Thymus (tissue), 14 donors: Measurements from ENCODE around the gene COL15A1. TPM values are rescaled to one million over a fixed set of nuclear protein-coding genes. Genes with fewer than 3 reads are reported as not detected.
A peak's percentile ranks its signal among the peaks of the same experiment; 100 is the strongest.
"Not testable (repeated sequence)": the region's sequence is repeated elsewhere in the genome, so short reads cannot be mapped to it uniquely, and the experiment has no call there.

Experiments
- DNase-seq, 9 donors: peaks; one replicate each; pipeline ENCODE4 v3.0.0-alpha.2; 2013; ENCODE audit warnings: low spot score in 9 of 9, low read depth in 6 of 9, missing footprints in 1 of 9
- H3K27ac ChIP-seq, 2 donors: one replicate each; pipeline ENCODE4 v1.5.1; 2013; ENCODE audit warnings: control low read depth in 1 of 2, low read depth in 1 of 2, low read length in 1 of 2, mild to moderate bottlenecking in 1 of 2, moderate library complexity in 1 of 2
- H3K27me3 ChIP-seq, 2 donors: one replicate each; pipeline ENCODE4 v1.5.1; 2013; ENCODE audit warnings: low read length in 1 of 2; ENCODE audit not compliant: control insufficient read depth in 2 of 2, insufficient read depth in 1 of 2
- H3K36me3 ChIP-seq, 2 donors: one replicate each; pipeline ENCODE4 v1.5.1; 2013; ENCODE audit warnings: low read length in 1 of 2, mild to moderate bottlenecking in 1 of 2, moderate library complexity in 1 of 2; ENCODE audit not compliant: control insufficient read depth in 2 of 2, insufficient read depth in 2 of 2
- H3K4me1 ChIP-seq, 2 donors: one replicate each; pipeline ENCODE4 v1.5.1; 2013; ENCODE audit warnings: low read length in 2 of 2; ENCODE audit not compliant: control insufficient read depth in 2 of 2, insufficient read depth in 2 of 2
- H3K4me3 ChIP-seq, 2 donors: one replicate each; pipeline ENCODE4 v1.5.1; 2013; ENCODE audit warnings: low read length in 2 of 2, control low read depth in 1 of 2, mild to moderate bottlenecking in 1 of 2
- H3K9me3 ChIP-seq, 2 donors: one replicate each; pipeline ENCODE4 v1.5.1; 2013; ENCODE audit warnings: low read length in 1 of 2, mild to moderate bottlenecking in 1 of 2; ENCODE audit not compliant: control insufficient read depth in 2 of 2, insufficient read depth in 1 of 2
- WGBS: extraction: QIAGEN DNeasy Blood & Tissue Kit; methylation state at CpG from one replicate; pipeline ENCODE4 v1.1.7; 2013; 5-methylcytosine and 5-hydroxymethylcytosine counted together
- long read RNA-seq, 10 donors: transcript quantifications; one replicate each; lab custom pipeline, GENCODE V29; 2026
- polyA plus RNA-seq: library from polyadenylated mRNA; stranded (reverse); fragments of 200-250 nt; gene quantifications from one replicate; pipeline ENCODE4 v1.2.3, GENCODE V29; 2013
- total RNA-seq: library from RNA; stranded (reverse); fragments of 120-200 nt; gene quantifications from one replicate; pipeline ENCODE4 v1.2.4, GENCODE V29; 2013
- donor health status: healthy.

The COL15A1 gene
- 13.2 TPM for total RNA-seq
- 3.8 TPM for polyA plus RNA-seq
- long read RNA-seq, donor 1 = 0 reads
- long read RNA-seq, donor 2 = 0 reads
- long read RNA-seq, donor 3, full-length matches to known transcripts = 1 of 14 reads
- long read RNA-seq, donor 3, partial matches to known transcripts = 13 of 14 reads
- long read RNA-seq, donor 3, other reads (novel, unspliced or antisense) = 0 of 14 reads
- long read RNA-seq, donor 4 = 0 reads
- long read RNA-seq, donor 5, full-length matches to known transcripts = 5 of 5 reads
- long read RNA-seq, donor 5, partial matches to known transcripts = 0 of 5 reads
- long read RNA-seq, donor 5, other reads (novel, unspliced or antisense) = 0 of 5 reads
- long read RNA-seq, donor 6, partial matches to known transcripts = 0 of 1 reads
- long read RNA-seq, donor 6, other reads (novel, unspliced or antisense) = 0 of 1 reads
- long read RNA-seq, donor 7, partial matches to known transcripts = 0 of 2 reads
- long read RNA-seq, donor 7, other reads (novel, unspliced or antisense) = 0 of 2 reads
- long read RNA-seq, donor 8, partial matches to known transcripts = 16 of 16 reads
- long read RNA-seq, donor 8, other reads (novel, unspliced or antisense) = 0 of 16 reads
- long read RNA-seq, donor 9 = 0 reads
- long read RNA-seq, donor 10 = 0 reads

DNA sequence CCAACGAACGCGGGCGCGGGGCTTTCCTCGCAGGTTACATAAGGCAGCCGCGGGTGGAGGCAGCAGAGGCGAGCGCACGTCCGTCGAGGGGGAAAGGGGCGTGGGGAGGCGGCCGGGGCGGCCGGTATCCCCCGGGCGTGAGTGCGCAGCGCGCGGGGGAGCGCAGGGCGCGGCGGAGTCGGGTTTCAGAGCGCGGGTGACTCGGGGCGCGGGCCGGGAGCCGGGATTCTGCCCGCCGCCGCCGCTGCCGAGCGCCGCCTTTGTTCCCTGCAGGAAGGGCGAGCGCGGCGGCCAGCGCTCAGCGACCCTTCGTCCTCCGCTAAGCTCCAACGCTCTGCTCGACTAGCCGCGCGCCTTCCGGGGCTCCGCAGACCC is at the start of gene COL15A1:
Gene COL15A1 (plus strand): TSS at position 226 of the 375 bp plus-strand sequence. CDS start 155 bp downstream, outside the sequence.
- 3% methylated on average over 58 of the region's 58 CpGs for WGBS
- Histone ChIP-seq H3K9me3 (no peaks in the 10 kb centered on the region), H3K4me1 (peaks cover 0 to 4% of the 10 kb centered on the region in 2 donors), H3K36me3 (no peaks in the 10 kb centered on the region), H3K27ac (no peak within 1 kb of the TSS), H3K4me3 (peak within 1 kb of the TSS in 1 of 2 donors; percentile 10), H3K27me3 (peaks cover 41 to 76% of the 10 kb centered on the region in 2 donors)
- DNase-seq = no peak

DNA sequence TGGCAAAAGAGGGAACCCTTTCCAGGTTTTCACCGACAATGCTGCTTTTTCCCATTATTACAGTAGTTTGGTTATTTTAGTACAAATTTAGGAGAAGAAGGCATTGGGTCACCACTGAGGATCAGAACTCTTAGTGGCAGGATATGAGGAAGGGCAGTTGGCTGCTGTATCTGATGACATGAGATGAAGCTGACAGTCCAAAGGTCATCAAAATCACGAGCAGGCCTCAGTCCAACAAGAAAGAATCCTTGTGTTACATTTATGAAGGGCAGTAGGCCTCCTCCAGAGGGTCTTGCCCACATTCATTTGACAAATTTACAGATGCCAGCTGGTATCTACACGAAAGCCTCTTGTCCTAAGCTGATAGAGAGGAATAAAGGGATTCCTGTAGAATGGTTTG is 49.5 kb upstream of the COL15A1 start:
- H3K36me3 ChIP-seq = no peaks in the 10 kb centered on the region
- H3K27ac ChIP-seq = no peak overlapping the region
- H3K4me1 ChIP-seq = no peaks in the 10 kb centered on the region
- H3K27me3 ChIP-seq = peaks cover 0 to 2% of the 10 kb centered on the region in 2 donors
- no peaks in the 10 kb centered on the region for H3K9me3 ChIP-seq
- DNase-seq = no peak
- 90% methylated on average over 3 of the region's 3 CpGs for WGBS
- no peak overlapping the region for H3K4me3 ChIP-seq

DNA sequence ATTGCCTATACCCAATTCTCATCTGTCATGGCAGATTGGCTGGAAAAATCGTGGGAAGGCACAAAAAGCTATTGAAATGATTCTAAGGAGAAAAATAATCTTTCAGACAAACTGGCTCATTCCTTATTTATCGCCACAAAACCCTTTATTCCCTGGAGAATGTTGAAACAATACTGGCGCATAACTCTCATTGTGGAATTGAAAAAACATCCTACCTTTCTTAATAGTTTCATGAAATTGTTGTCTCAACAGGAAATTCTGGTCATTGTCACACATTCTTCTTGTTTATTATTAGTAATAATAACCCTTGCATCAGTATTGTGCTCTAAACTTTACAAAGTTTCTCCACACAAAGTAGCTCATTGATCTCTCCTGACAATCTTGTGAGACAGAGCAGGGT is 48.9 kb upstream of the COL15A1 start:
- 89% methylated on average over 3 of the region's 3 CpGs for WGBS
- H3K27ac ChIP-seq = no peak overlapping the region

DNA sequence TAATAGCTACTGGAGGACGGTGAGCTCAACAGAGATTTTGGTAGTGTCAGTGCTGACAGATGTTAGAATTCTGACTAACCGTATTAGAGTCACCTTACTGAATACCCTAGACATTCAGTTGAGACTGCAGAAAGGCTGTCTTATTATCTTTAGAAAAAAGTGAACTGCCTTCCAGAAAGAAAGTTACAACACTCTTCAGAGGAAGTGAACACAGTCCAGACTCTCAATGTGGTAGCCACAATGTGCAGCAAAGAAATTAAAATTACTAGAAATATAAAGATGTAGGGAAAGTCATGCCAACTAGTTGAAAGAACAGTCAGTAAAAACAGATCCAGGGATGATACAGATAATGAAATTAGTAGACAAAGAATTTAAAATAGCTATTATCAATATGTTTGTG is 47.1 kb upstream of the COL15A1 start:
- DNase-seq = no peak
- H3K4me1 ChIP-seq = no peaks in the 10 kb centered on the region
- over 99% methylated on average over 2 of the region's 2 CpGs for WGBS
- H3K27me3 ChIP-seq = peaks cover 0 to 2% of the 10 kb centered on the region in 2 donors
- no peak overlapping the region for H3K27ac ChIP-seq
- no peaks in the 10 kb centered on the region for H3K9me3 ChIP-seq
- H3K4me3 ChIP-seq = no peak overlapping the region
- no peaks in the 10 kb centered on the region for H3K36me3 ChIP-seq

More for the DNA sequence above, 48.9 kb upstream of the COL15A1 start:
- Histone ChIP-seq H3K27me3 (peaks cover 0 to 2% of the 10 kb centered on the region in 2 donors), H3K36me3 (no peaks in the 10 kb centered on the region), H3K9me3 (no peaks in the 10 kb centered on the region), H3K4me1 (no peaks in the 10 kb centered on the region), H3K4me3 (no peak overlapping the region)
- no peak for DNase-seq

DNA sequence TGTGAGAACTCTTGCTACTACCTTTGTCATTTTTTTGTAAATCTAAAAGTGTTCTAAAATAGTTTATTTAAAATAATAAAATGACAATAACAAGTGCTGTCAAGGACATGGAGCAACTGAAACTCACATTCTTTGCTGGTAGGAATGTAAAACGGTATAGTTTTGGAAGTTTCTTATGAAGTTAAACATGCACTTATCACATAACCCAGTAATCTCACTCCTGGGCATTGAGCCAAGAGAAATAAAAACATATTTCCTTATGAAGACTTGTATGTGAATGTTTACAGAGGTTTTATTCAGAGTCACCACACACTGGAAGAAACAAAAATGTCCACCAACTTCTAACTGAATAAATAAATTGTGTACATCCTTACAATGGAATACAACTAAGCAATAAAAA is 46.0 kb upstream of the COL15A1 start:
- DNase-seq = no peak
- 90% methylated on average over 1 of the region's 1 CpG for WGBS
- no peak overlapping the region for H3K27ac ChIP-seq
- no peaks in the 10 kb centered on the region for H3K9me3 ChIP-seq
- peaks cover 0 to 2% of the 10 kb centered on the region in 2 donors for H3K27me3 ChIP-seq
- H3K36me3 ChIP-seq = no peaks in the 10 kb centered on the region
- no peak overlapping the region for H3K4me3 ChIP-seq
- H3K4me1 ChIP-seq = no peaks in the 10 kb centered on the region

DNA sequence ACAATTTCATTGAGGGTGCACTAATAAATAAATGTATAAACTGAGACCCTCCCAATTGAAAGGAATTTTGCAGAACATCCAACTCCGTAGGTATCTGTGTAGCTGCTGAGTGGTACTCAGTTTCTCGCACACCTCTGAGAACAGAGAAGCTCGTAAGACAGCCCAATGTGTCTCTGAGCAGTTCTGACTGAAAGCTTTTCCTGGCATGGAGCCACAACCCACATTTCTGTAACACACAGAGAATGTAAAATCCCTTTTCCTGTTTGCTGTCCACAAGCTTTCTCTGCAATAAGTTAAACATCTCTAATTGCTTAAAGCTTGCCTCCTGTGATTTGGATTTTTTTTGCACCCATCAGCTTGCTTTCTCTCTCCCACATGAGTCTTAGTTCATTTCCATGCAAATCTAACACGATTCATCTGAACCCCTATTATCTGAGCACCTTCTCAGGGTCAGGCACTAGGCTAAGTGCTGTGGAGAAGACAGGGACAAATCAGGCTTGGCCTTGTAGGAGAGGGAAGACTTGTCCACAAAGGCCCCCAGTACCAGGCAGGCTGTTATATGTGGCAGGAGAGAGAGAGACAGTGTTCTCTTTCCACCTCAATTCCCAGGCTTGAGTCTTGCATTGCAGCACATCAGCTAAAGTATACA is 44.2 kb upstream of the COL15A1 start:
- H3K9me3 ChIP-seq = no peaks in the 10 kb centered on the region
- H3K4me1 ChIP-seq = no peaks in the 10 kb centered on the region
- peaks cover 0 to under 1% of the 10 kb centered on the region in 2 donors for H3K27me3 ChIP-seq
- WGBS = 10% methylated on average over 4 of the region's 4 CpGs
- no peak overlapping the region for H3K4me3 ChIP-seq
- DNase-seq = peak in 2 of 9 donors; percentile 1 to 9
- no peaks in the 10 kb centered on the region for H3K36me3 ChIP-seq
- H3K27ac ChIP-seq = no peak overlapping the region

DNA sequence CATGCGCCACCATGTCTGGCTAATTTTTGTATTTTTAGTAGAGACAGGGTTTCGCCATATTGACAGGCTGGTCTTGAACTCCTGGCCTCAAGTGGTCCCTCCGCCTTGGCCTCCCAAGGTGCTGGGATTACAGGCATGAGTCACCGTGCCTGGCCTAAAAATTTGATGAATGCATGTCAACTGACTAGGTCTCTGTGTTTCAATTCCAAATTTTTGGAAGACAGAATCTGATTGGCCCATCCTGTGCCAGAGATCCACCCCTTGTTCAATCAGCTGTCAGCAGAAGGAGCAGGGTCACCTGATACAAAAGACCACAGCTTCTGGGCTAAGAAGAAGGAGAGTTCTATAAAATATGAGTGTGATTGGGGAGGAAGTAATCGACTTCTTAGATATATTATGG is 43.5 kb upstream of the COL15A1 start:
- Histone ChIP-seq H3K27me3 (no peaks in the 10 kb centered on the region), H3K27ac (no peak overlapping the region), H3K4me3 (no peak overlapping the region), H3K4me1 (no peaks in the 10 kb centered on the region), H3K36me3 (no peaks in the 10 kb centered on the region), H3K9me3 (no peaks in the 10 kb centered on the region)
- 96% methylated on average over 5 of the region's 5 CpGs for WGBS
- no peak for DNase-seq

DNA sequence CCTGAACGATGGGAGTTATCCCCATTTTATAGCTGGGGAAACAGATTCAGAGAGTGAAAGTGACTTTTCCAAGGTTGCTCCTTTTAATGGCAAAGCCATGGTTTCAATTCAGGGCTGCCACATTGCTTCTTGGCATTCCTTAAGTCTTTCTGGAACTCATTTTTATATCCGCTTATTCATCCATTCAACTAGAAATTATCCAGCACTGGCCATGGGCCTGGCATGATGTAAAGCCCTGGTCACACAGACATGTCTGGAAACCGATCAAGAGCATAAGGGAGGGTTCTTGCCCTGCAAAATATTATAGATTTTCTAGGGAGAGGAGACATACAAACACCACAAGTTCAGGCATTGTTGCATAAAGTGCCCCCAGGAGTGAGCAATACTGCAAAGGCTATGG is 43.0 kb upstream of the COL15A1 start:
- H3K36me3 ChIP-seq = no peaks in the 10 kb centered on the region
- H3K4me1 ChIP-seq = no peaks in the 10 kb centered on the region
- no peak overlapping the region for H3K27ac ChIP-seq
- H3K4me3 ChIP-seq = no peak overlapping the region
- 94% methylated on average over 3 of the region's 3 CpGs for WGBS
- H3K27me3 ChIP-seq = no peaks in the 10 kb centered on the region
- H3K9me3 ChIP-seq = no peaks in the 10 kb centered on the region
- DNase-seq = no peak

DNA sequence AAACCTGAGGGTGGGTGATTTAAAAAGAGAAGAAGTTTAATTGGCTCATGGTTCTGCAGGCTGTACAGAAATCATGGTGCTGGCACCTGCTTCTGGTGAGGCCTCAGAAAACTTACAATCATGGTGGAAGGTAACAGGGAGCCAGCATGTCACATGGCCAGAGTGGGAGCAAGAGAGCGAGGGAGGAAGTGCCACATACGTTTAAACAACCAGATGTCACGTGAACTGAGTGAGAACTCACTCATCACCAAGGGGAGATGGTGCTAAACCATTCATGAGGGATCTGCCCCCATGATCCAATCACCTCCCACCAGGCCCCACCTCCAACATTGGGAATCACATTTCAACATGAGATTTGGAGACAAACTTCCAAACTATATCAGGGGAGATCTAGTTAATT is 41.9 kb upstream of the COL15A1 start:
- not testable (repeated sequence) for H3K9me3 ChIP-seq, H3K27me3 ChIP-seq, H3K27ac ChIP-seq, H3K36me3 ChIP-seq, H3K4me3 ChIP-seq, H3K4me1 ChIP-seq, DNase-seq
- WGBS = 83% methylated on average over 3 of the region's 3 CpGs
